GM10266 (cell line): ENCODE results near the gene COX6B2.
"Not testable (repeated sequence)": the region's sequence is repeated elsewhere in the genome, so short reads cannot be mapped to it uniquely, and the experiment has no call there.

Experiments
- DNase-seq: peaks from one replicate; pipeline ENCODE4 v3.0.0; 2012; ENCODE audit errors: extremely low spot score
- TF ChIP-seq, protein P1 (sequence below): IDR thresholded peaks from 2 replicates; pipeline ENCODE4 v1.5.1; 2012; ENCODE audit warnings: mild to moderate bottlenecking, low read depth; ENCODE audit not compliant: control insufficient read depth, insufficient read depth; ENCODE audit errors: missing control alignments

Gene COX6B2

DNA sequence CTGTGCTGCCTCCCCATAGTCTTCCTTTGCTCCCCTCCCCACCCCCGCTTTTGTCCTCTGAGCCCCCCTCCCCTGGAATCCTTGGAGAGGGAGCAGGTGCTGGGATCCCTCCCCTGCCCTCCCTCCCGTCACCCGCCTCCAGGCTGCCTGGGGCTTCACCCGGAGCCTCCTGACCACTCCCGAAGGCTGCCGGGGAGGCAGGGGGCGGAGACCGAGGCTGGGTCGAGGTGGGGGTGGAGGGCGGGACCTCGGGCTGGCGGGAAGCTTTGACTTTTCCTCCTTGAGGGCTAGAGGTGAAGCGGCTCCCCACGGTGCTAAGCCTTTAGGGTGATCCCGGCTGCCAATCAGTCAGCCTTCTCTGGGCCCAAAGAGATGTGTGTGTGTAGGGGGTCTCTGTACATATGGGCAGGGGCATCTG is 13.3 kb downstream of the COX6B2 start:
- TF ChIP-seq, protein P1, sequence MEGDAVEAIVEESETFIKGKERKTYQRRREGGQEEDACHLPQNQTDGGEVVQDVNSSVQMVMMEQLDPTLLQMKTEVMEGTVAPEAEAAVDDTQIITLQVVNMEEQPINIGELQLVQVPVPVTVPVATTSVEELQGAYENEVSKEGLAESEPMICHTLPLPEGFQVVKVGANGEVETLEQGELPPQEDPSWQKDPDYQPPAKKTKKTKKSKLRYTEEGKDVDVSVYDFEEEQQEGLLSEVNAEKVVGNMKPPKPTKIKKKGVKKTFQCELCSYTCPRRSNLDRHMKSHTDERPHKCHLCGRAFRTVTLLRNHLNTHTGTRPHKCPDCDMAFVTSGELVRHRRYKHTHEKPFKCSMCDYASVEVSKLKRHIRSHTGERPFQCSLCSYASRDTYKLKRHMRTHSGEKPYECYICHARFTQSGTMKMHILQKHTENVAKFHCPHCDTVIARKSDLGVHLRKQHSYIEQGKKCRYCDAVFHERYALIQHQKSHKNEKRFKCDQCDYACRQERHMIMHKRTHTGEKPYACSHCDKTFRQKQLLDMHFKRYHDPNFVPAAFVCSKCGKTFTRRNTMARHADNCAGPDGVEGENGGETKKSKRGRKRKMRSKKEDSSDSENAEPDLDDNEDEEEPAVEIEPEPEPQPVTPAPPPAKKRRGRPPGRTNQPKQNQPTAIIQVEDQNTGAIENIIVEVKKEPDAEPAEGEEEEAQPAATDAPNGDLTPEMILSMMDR: no peak

DNA sequence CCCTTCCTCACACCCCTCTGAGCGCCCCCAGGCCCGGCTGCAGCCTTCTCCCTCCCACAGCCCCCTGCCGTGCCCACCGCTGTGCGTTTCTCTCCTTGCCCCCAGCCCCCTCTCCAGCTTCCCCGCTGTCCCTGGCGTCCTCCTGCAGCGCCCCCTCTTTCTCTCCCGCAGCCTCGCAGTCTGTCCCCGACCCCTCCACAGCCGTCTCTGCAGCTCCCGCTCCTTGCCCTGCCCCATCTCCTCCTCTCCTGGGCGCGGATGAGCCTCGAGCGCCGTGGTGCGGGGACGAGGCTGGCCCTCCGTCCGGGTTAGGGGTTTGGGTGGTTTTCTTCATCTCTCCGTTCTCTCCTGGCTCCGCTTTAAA is 13.8 kb downstream of the COX6B2 start:
- TF ChIP-seq, protein P1: peak; percentile 44
- peak; percentile 53 for DNase-seq

More for the DNA sequence above, 13.3 kb downstream of the COX6B2 start:
- peak; percentile 95 for DNase-seq

DNA sequence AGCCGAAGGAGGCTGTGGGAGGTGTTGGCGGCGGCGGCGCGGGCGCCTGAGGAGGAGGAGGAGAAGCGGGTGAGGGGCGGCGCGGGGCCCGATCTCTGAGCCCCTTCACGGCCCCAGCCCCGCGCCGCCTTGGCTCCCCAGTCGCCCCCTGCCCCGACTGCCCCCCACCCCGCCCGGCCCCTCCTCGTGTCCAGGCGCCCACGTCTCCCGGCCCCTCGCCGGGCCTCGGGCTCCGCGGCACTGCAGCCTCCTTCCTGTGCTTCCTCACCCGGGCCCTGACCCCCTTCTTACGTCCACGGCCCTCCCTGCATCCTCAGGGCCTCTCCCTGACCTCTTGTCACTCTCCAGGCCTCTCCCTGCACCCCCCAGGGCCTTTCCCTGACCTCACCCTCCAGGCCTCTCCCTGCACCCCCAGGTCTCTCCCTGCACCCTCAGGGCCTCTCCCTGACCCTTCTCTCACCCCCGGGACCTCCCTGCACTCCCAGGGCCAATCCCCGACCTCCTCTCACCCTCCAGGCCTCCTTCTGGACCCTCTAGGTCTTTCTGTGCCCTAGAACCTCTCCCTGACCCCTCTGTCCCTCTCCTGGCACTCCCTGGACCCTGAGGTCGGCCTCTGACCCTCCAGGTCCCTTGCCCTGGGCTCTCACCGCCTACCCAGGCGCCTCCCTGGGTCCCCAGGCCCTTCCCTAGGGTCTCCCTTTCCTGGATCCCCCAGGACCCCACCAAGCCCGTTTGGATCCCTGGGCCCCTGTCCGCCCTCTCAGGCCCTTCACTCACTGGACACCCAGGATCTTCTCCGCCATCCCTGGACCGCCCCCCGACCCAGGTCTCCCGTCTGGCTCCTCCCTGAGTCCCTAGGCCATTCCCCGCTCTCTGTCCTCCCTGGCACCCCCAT is 14.4 kb downstream of the COX6B2 start:
- TF ChIP-seq, protein P1: no peak
- no peak for DNase-seq

DNA sequence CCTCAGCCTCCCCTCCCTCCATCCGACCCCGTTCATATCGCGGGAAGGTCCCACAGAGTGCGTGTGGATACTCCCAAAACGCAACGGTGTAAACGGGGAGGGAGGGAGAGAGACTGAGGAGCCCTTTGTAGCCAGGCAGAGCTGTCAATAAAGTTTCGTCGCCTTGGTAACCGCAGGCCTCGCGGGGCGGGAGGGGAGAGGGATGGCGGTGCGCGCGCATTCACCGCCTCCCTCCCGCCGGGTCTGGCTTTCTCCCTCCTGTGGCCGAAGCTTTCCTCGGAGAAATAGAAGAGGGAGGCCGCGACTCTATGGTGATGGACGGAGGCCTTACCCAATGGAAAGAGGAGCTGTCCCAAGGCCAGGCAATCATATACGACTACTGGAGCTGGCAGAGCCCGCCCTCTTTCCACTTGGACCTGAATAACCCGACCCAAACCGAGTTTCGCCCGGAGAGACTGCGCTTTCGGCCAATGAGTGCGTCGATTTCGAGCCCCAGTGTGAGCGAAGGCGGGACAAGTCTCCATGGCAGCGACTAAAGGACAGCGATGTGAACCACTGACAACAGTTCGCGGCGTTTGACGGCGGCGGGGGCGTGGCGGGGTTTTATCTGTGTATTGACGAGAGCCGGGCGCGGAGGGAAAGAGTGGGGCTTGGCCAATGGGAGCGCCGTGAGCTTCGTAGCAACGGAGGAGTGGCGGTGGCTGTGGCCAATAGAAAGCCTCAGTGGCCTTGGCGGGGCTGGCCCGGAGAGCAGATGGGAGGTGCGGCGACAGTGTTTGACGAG is 15.2 kb downstream of the COX6B2 start, which contains the start of gene KMT5C:
Gene KMT5C, plus strand, starts transcription at position 772 of the 784 bp plus-strand sequence. CDS start 2,061 bp downstream, outside the sequence.
- peak; percentile 99 for DNase-seq
- TF ChIP-seq, protein P1: no peak

GRCh38 chr19:55336101-55336500 is 18.4 kb downstream of the COX6B2 start:
- DNase-seq: no peak

GRCh38 chr19:55333870-55334269 is 20.6 kb downstream of the COX6B2 start:
- no peak for DNase-seq
- TF ChIP-seq, protein P1: no peak

More at GRCh38 chr19:55336101-55336500, 18.4 kb downstream of the COX6B2 start:
- TF ChIP-seq, protein P1: no peak

GRCh38 chr19:55329791-55330190 is 24.7 kb downstream of the COX6B2 start:
- DNase-seq: not testable (repeated sequence)

- not testable (repeated sequence) for DNase-seq
These were observed 25.7 kb downstream of the COX6B2 start for GRCh38 chr19:55328774-55329318.
